HL-60/S4 treated with retinoic acid at 250 ng/mL for 4 days and 3 days (cell line): ENCODE measurements around the gene INPP5J.
"Not testable (repeated sequence)": the region's sequence is repeated elsewhere in the genome, so short reads cannot be mapped to it uniquely, and the experiment has no call there.

ENCODE experiments used
- in situ Hi-C: fragments of 300-500 bp; cut with MboI; formaldehyde crosslinking; loops from 2 replicates; pipeline ENCODE4 v1.7.0; 2022; ENCODE audit warnings: low sequenced_read_pairs

Gene INPP5J

GRCh38 chr22:31087744-31088215, 35.0 kb upstream of the INPP5J start:
- in situ Hi-C loops, result no loop called here

GRCh38 chr22:31088233-31088986, 34.4 kb upstream of the INPP5J start:
- in situ Hi-C loops, result no loop called here

- in situ Hi-C loops, result no loop called here
Measured at GRCh38 chr22:31089160-31090100, 33.3 kb upstream of the INPP5J start.

GRCh38 chr22:31090217-31091085, 32.3 kb upstream of the INPP5J start:
- in situ Hi-C loops, result no loop called here

GRCh38 chr22:31091106-31091975, 31.4 kb upstream of the INPP5J start:
- in situ Hi-C loops, result no loop called here

GRCh38 chr22:31092161-31092560, 30.6 kb upstream of the INPP5J start:
- in situ Hi-C loops, result no loop called here

GRCh38 chr22:31093086-31093850, 29.5 kb upstream of the INPP5J start:
- in situ Hi-C loops, result no loop called here

GRCh38 chr22:31094021-31094551, 28.7 kb upstream of the INPP5J start:
- in situ Hi-C loops, result no loop called here

- in situ Hi-C loops, result no loop called here
Measured at GRCh38 chr22:31094741-31095140, 28.0 kb upstream of the INPP5J start.

- in situ Hi-C loops, result no loop called here
Measured at GRCh38 chr22:31095637-31096249, 27.0 kb upstream of the INPP5J start.

- in situ Hi-C loops, result no loop called here
Measured at GRCh38 chr22:31096657-31097279, 26.0 kb upstream of the INPP5J start.

GRCh38 chr22:31097539-31097938, 25.2 kb upstream of the INPP5J start:
- in situ Hi-C loops, result not testable (repeated sequence)

- in situ Hi-C loops, result no loop called here
Measured at GRCh38 chr22:31097941-31098631, 24.7 kb upstream of the INPP5J start.

GRCh38 chr22:31098632-31099110, 24.1 kb upstream of the INPP5J start:
- in situ Hi-C loops, result no loop called here

GRCh38 chr22:31099386-31099785, 23.4 kb upstream of the INPP5J start:
- in situ Hi-C loops, result no loop called here

GRCh38 chr22:31099841-31100761, 22.7 kb upstream of the INPP5J start:
- in situ Hi-C loops, result no loop called here
